NB4 (cell line): ENCODE results near the gene ABTB2.

ENCODE experiments used
- DNase-seq: peaks from one replicate; pipeline ENCODE4 v3.0.0; 2010; ENCODE audit warnings: low read depth
- H3K4me3 ChIP-seq: one replicate; pipeline ENCODE4 v1.5.1; 2011; ENCODE audit warnings: mild to moderate bottlenecking, low read depth, low read length, moderate library complexity
- CTCF ChIP-seq: IDR thresholded peaks from one replicate; pipeline ENCODE4 v1.5.1; 2012; ENCODE audit warnings: low read depth, low read length
- MAX ChIP-seq: IDR thresholded peaks from 2 replicates; pipeline ENCODE4 v1.6.1; 2011; ENCODE audit warnings: low read depth, low read length
- MYC ChIP-seq: IDR thresholded peaks from 2 replicates; pipeline ENCODE4 v1.6.1; 2011; ENCODE audit warnings: low read depth, low read length
- POLR2A ChIP-seq: IDR thresholded peaks from 2 replicates; pipeline ENCODE4 v1.6.1; 2011; ENCODE audit warnings: mild to moderate bottlenecking; ENCODE audit not compliant: insufficient read length; ENCODE audit errors: extremely low read depth

ABTB2 gene

GRCh38 chr11:34150494-34151151 lies 207.2 kb downstream of the ABTB2 start:
- no peak overlapping the region for H3K4me3 ChIP-seq
- DNase-seq: no peak
- no peak for TF ChIP-seq MYC
- TF ChIP-seq POLR2A: no peak
- no peak for TF ChIP-seq MAX
- no peak for TF ChIP-seq CTCF

GRCh38 chr11:34149786-34150185 lies 208.0 kb downstream of the ABTB2 start:
- TF ChIP-seq CTCF (peak; percentile 17), MAX (no peak)
- H3K4me3 ChIP-seq: no peak overlapping the region
- DNase-seq: peak; percentile 49

- TF ChIP-seq POLR2A: no peak
- TF ChIP-seq MYC: no peak
- no peak for TF ChIP-seq MAX
- no peak for TF ChIP-seq CTCF
- H3K4me3 ChIP-seq: no peak overlapping the region
- no peak for DNase-seq
Measured at GRCh38 chr11:34149274-34149673, 208.5 kb downstream of the ABTB2 start.

GRCh38 chr11:34148504-34149165 lies 209.2 kb downstream of the ABTB2 start:
- H3K4me3 ChIP-seq: no peak overlapping the region

GRCh38 chr11:34147581-34147980 lies 210.2 kb downstream of the ABTB2 start:
- H3K4me3 ChIP-seq: no peak overlapping the region
- TF ChIP-seq MYC: no peak
- TF ChIP-seq CTCF: no peak
- no peak for TF ChIP-seq MAX
- TF ChIP-seq POLR2A: no peak
- DNase-seq: no peak

More at GRCh38 chr11:34148504-34149165, 209.2 kb downstream of the ABTB2 start:
- DNase-seq: peak; percentile 91
- TF ChIP-seq MAX (peak; percentile 77), MYC (no peak), CTCF (no peak)
